ENCODE results near the gene PDHA1. TPM values are rescaled to one million over a fixed set of nuclear protein-coding genes. Genes with fewer than 3 reads are reported as not detected.

PDHA1 gene
- total RNA-seq, 1 donor from 2014 or later, result 147 TPM

DNA sequence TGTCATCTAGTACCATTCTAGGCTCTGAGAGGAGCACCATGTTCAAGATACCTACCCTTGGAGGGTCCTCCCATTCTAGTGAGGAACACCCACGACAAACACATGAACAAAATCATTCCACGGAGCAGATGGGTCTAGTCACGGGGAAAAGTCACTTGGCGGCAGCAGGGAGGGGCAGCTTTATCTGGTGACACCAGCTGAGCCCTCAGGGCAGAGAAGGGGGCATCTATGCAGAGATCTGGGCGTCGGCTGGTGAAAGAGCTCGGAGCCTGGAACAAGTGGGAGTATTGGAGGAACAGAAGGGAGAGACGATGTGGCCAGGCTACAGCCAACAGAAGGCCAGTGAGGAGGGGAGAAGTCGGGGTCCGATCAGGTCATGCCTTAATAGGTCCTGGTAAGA, 11.9 kb upstream of the PDHA1 start:
- Histone ChIP-seq H3K79me2 (ENCODE audit: low read depth) (no peaks in the 10 kb centered on the region), H3F3A (ENCODE audit: low read depth) (no peaks in the 10 kb centered on the region), H3K27me3 (no peaks in the 10 kb centered on the region), H3K9me3 (ENCODE audit: low read depth) (peaks cover 5% of the 10 kb centered on the region), H3K27ac (no peak overlapping the region), H3K4me1 (no peaks in the 10 kb centered on the region), H3K36me3 (no peaks in the 10 kb centered on the region), H3K4me3 (no peak overlapping the region), H3K4me2 (no peak overlapping the region), H3K9ac (no peak overlapping the region), H2AFZ (replicated peaks) (no peak overlapping the region), H4K20me1 (ENCODE audit: low read depth) (no peaks in the 10 kb centered on the region)
- Mint-ChIP-seq H3K4me1 (no peaks in the 10 kb centered on the region), H3K27me3 (ENCODE audit: insufficient read depth, low read depth) (peaks cover 5% of the 10 kb centered on the region), H3K4me3 (no peak overlapping the region), H3K9me3 (peaks cover 33% of the 10 kb centered on the region), H3K36me3 (peaks cover 1% of the 10 kb centered on the region), H3K27ac (no peak overlapping the region)
- DNase-seq (ENCODE audit: low spot score), result no peak
- TF ChIP-seq, protein P1, sequence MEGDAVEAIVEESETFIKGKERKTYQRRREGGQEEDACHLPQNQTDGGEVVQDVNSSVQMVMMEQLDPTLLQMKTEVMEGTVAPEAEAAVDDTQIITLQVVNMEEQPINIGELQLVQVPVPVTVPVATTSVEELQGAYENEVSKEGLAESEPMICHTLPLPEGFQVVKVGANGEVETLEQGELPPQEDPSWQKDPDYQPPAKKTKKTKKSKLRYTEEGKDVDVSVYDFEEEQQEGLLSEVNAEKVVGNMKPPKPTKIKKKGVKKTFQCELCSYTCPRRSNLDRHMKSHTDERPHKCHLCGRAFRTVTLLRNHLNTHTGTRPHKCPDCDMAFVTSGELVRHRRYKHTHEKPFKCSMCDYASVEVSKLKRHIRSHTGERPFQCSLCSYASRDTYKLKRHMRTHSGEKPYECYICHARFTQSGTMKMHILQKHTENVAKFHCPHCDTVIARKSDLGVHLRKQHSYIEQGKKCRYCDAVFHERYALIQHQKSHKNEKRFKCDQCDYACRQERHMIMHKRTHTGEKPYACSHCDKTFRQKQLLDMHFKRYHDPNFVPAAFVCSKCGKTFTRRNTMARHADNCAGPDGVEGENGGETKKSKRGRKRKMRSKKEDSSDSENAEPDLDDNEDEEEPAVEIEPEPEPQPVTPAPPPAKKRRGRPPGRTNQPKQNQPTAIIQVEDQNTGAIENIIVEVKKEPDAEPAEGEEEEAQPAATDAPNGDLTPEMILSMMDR (IDR thresholded peaks at IDR 0.05), result no peak
- TF ChIP-seq EZH2 (IDR thresholded peaks at IDR 0.05) (no peak), EZH2phosphoT487 (IDR thresholded peaks at IDR 0.05) (no peak)

DNA sequence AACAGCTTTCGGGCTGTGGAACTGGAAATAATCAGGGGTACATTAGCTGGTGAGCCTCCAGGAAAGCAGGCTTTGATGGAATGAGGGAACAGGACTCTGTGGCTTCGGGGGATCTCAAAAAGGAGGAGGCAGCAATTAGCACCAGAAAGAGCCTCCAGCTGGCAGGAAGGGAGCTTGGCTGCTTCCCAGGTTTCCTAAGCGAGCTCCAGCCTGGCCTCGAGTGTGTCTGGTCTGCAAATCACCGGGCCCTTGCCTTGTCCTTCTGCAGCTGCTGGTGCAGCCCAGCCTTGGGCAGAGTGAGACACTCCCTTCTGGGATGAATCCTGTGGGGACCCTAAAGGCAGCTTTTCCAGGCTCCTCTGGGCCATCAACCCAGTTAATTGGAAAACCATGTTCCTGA, 10.7 kb upstream of the PDHA1 start:
- Histone ChIP-seq H2AFZ (replicated peaks) (no peak overlapping the region), H3K36me3 (no peaks in the 10 kb centered on the region), H3K4me2 (no peak overlapping the region), H3K27me3 (no peaks in the 10 kb centered on the region), H3F3A (ENCODE audit: low read depth) (no peaks in the 10 kb centered on the region), H4K20me1 (ENCODE audit: low read depth) (no peaks in the 10 kb centered on the region), H3K4me3 (no peak overlapping the region), H3K9me3 (ENCODE audit: low read depth) (peaks cover 5% of the 10 kb centered on the region), H3K79me2 (ENCODE audit: low read depth) (no peaks in the 10 kb centered on the region), H3K4me1 (no peaks in the 10 kb centered on the region), H3K27ac (no peak overlapping the region), H3K9ac (no peak overlapping the region)
- no peak overlapping the region for H3K27ac Mint-ChIP-seq
- H3K27me3 Mint-ChIP-seq (ENCODE audit: insufficient read depth, low read depth), result peaks cover 2% of the 10 kb centered on the region
- DNase-seq (ENCODE audit: low spot score), result no peak
- TF ChIP-seq EZH2phosphoT487 (IDR thresholded peaks at IDR 0.05), result no peak
- TF ChIP-seq, protein P1 (IDR thresholded peaks at IDR 0.05), result no peak
- no peak for TF ChIP-seq EZH2 (IDR thresholded peaks at IDR 0.05)
- no peaks in the 10 kb centered on the region for H3K4me1 Mint-ChIP-seq
- no peak overlapping the region for H3K4me3 Mint-ChIP-seq
- H3K36me3 Mint-ChIP-seq, result peaks cover 1% of the 10 kb centered on the region
- H3K9me3 Mint-ChIP-seq, result peaks cover 33% of the 10 kb centered on the region

DNA sequence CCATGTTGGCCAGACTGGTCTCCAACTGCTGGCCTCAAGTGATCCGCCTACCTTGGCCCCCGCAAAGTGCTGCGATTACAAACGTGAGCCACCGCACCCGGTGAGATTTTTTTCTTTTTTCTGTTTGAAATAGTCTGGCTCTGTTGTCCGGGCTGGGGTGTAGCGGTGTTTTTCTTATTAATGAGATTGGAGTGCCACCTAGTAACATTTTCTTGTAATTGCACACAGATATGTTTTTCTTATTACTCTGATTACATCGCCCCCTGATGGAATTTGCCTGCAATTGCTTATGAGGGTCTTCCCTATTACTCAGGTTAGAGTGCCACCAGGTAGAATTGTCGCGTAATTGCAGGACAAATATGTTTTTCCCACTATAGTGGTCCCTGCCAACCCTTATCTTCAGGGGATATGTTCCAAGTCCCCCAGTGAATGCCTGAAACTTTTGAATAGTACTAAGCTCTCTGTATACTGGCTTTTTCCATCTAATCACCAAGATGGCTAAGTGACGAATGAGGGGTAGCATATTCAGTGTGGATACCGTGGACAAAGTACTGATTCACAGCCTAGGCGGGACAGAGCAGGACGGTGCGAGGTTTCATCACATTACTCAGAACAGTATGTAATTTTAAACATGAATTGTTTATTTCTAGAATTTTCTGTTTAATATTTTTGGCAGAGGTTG, 8.6 kb upstream of the PDHA1 start:
- Mint-ChIP-seq H3K27ac (no peak overlapping the region), H3K9me3 (peaks cover 29% of the 10 kb centered on the region), H3K36me3 (peaks cover 1% of the 10 kb centered on the region), H3K4me1 (no peaks in the 10 kb centered on the region), H3K4me3 (no peak overlapping the region), H3K27me3 (ENCODE audit: insufficient read depth, low read depth) (peaks cover 2% of the 10 kb centered on the region)
- no peak overlapping the region for H3K27ac ChIP-seq
- H3K9me3 ChIP-seq (ENCODE audit: low read depth), result peaks cover 5% of the 10 kb centered on the region
- H3K9ac ChIP-seq, result no peak overlapping the region
- H3K4me3 ChIP-seq, result no peak overlapping the region
- DNase-seq (ENCODE audit: low spot score), result peak; percentile 62
- H3F3A ChIP-seq (ENCODE audit: low read depth), result no peaks in the 10 kb centered on the region
- H3K4me1 ChIP-seq, result no peaks in the 10 kb centered on the region
- no peaks in the 10 kb centered on the region for H3K36me3 ChIP-seq
- H3K27me3 ChIP-seq, result no peaks in the 10 kb centered on the region
- H3K4me2 ChIP-seq, result no peak overlapping the region
- no peak overlapping the region for H2AFZ ChIP-seq (replicated peaks)
- H4K20me1 ChIP-seq (ENCODE audit: low read depth), result no peaks in the 10 kb centered on the region
- TF ChIP-seq, protein P1 (IDR thresholded peaks at IDR 0.05), result peak; percentile 67
- TF ChIP-seq EZH2 (IDR thresholded peaks at IDR 0.05), result no peak
- no peaks in the 10 kb centered on the region for H3K79me2 ChIP-seq (ENCODE audit: low read depth)

Measured in neural progenitor cell (in vitro differentiated cells).